GM13976 (cell line): ENCODE data around the gene TEX54.

Experiments
- DNase-seq: peaks from one replicate; pipeline ENCODE4 v3.0.0; 2012; ENCODE audit warnings: low spot score
- CTCF ChIP-seq: IDR thresholded peaks from 2 replicates; pipeline ENCODE4 v1.5.1; 2012; ENCODE audit warnings: borderline replicate concordance, mild to moderate bottlenecking; ENCODE audit not compliant: insufficient read depth; ENCODE audit errors: extremely low read depth, missing control alignments, control extremely low read depth
- in situ Hi-C: fragments of 300-500 bp; cut with MboI; formaldehyde crosslinking; loops from one replicate; pipeline ENCODE4 v1.12.0; 2022; ENCODE audit warnings: low sequenced_read_pairs, mixed read lengths, inconsistent platforms; ENCODE audit not compliant: unreplicated experiment

Gene TEX54

GRCh38 chr11:62823677-62824076 lies 9.0 kb downstream of the TEX54 start:
- no peak for TF ChIP-seq CTCF
- in situ Hi-C loops: no loop called here
- DNase-seq: no peak

GRCh38 chr11:62817129-62817528 lies 15.5 kb downstream of the TEX54 start:
- TF ChIP-seq CTCF: no peak
- in situ Hi-C loops: no loop called here
- no peak for DNase-seq

- DNase-seq: no peak
- no peak for TF ChIP-seq CTCF
- in situ Hi-C loops: no loop called here
Measured at GRCh38 chr11:62816557-62816956, 16.1 kb downstream of the TEX54 start.

- in situ Hi-C loops: no loop called here
- no peak for TF ChIP-seq CTCF
- no peak for DNase-seq
Measured at GRCh38 chr11:62811659-62812058, 21.0 kb downstream of the TEX54 start.

GRCh38 chr11:62810748-62811147 lies 21.9 kb downstream of the TEX54 start:
- no peak for TF ChIP-seq CTCF

GRCh38 chr11:62806611-62807121 lies 26.0 kb downstream of the TEX54 start:
- in situ Hi-C loops: no loop called here

More at GRCh38 chr11:62810748-62811147, 21.9 kb downstream of the TEX54 start:
- no peak for DNase-seq
- in situ Hi-C loops: no loop called here

More at GRCh38 chr11:62806611-62807121, 26.0 kb downstream of the TEX54 start:
- no peak for DNase-seq
- no peak for TF ChIP-seq CTCF
